ENCODE measurements around the gene PRIM1.
"Not testable (repeated sequence)": the region's sequence is repeated elsewhere in the genome, so short reads cannot be mapped to it uniquely, and the experiment has no call there.

PRIM1 gene

DNA sequence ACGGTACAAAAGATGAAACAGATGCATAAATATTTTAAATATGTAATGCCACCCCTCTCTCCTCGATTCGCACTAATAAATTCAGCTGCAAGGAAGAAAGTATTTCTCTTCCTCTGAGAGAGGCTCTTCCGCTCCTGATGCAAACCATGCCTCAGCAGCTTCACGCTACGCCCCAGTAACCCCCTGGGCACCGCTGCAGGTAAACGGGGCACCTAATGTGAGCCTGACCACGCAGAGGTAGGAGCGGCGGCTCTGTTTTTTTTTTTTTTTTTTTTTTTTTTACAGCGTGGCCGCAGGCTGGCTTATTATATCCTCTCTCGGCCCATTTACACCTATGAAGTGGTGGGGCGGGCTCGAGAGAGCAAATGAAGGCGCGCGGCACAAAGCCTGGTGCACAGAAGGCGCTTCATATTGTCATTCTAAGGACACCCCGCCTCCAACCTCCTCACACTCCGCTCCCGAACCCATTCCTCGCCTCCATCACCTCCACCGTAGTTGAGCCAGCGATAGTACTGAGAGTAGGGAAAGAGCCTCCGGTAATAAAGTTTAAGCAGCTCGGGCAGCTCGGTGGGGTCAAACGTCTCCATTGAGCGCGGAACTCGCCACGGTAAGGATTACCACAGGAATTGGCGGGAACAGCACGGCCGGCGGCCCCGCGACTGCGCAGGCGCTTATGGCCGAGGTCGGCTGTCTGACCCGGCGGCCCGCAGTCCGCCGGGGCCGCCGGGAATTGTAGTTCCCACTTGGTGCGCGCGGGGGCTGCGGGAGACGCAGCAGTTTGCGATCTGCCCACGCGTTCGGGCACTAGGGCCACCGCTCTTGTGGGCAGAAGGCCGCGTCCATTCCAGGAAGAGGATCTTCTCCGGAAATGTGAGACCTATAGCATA is at the start of gene PRIM1:
Gene PRIM1 (minus strand): TSS at position 612 of the 887 bp plus-strand sequence. CDS start 25 bp downstream, at position 587.
- DNase-seq: peak; percentile 85

DNA sequence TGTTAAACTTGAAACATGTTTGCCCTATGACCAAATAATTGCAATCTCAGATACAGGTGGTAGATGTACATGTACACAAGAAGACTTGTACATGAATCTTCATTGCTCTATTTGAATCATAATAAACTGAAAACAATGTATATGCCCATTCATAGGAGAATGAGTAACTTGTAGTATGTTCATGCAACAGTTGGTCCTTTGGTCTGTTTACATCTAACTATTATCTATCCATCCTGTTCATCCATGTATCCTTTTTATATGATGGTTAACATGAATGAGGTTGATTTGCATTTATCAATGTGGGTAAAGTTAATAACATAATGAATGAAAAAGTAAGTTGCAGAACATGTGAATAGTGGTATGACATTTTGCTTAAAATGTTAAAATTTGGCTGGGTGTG is 48.1 kb upstream of the PRIM1 start:
- no peak for DNase-seq

DNA sequence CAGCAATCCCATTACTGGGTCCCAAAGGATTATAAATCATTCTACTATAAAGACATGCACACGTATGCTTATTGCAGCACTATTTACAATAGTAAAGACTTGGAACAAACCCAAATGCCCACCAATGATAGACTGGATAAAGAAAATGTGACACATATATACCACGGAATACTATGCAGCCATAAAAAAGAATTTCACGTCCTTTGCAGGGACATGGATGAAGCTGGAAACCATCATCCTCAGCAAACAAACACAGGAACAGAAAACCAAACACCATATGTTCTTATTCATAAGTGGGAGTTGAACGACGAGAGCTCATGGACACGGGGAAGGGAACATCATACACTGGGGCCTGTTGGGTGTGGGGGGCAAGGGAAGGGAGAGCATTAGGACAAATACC is 47.2 kb upstream of the PRIM1 start:
- DNase-seq: not testable (repeated sequence)

- not testable (repeated sequence) for DNase-seq
Observed at GRCh38 chr12:56795791-56796190, 43.7 kb upstream of the PRIM1 start.

GRCh38 chr12:56795046-56795562 is 43.0 kb upstream of the PRIM1 start:
- DNase-seq: not testable (repeated sequence)

- not testable (repeated sequence) for DNase-seq
Observed at GRCh38 chr12:56793124-56793523, 41.0 kb upstream of the PRIM1 start.

DNA sequence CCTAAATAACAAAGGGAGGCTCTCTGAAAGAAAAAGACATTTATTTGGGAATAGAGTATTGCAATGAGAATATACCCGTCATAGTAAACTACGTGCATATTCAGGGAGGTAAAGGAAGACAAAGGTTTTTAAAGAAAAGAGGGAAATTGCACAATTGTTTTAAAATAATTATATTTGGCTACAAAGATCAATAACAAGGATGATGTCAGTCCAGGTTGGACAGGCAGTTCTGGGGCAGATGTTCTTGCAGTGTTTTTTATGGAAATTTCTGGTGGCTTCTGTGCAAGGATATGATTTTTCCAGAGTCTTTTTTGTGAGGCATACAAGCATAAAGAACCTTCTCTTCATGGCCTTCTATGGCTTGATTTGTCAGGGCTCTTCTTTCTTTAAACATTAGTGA is 40.6 kb upstream of the PRIM1 start:
- no peak for DNase-seq

- not testable (repeated sequence) for DNase-seq
Observed at GRCh38 chr12:56789429-56789828, 37.3 kb upstream of the PRIM1 start.

DNA sequence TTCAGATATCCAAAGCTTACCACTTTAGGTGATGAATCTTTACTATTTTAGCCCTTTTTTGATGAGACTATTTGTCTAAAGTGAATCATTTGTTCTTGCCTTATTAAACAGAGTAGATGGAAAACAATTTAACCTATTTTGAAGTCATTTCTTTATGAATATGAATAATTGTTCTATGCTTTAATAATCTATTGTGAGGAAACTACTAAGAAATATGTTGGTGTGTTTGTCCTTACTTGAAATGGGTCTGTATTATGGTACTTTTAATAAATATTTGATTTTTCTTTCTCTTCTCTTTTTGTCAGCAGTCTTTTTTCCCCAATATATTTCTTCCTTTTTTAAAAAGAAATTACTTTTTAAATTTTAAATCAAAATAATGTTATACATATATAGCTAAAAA is 35.4 kb upstream of the PRIM1 start:
- no peak for DNase-seq

DNA sequence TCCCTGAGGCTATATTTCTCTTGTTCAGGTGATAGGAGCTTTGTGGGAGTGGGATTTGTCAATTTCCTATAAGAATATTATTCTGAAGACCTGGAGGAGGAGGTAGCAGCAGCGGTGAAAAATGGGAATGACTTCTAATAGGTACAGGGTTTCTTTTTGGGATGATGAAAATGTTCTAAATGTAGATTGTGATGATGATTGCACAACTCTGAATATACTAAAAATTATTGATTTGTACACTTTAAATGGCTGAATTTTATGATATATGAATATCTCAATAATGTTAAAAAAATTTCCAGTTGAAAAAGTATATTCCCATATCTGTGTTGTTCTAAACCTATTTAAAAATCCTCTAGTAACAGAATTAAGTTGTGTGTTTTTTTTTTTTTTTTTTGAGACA is 33.8 kb upstream of the PRIM1 start:
- DNase-seq: no peak

DNA sequence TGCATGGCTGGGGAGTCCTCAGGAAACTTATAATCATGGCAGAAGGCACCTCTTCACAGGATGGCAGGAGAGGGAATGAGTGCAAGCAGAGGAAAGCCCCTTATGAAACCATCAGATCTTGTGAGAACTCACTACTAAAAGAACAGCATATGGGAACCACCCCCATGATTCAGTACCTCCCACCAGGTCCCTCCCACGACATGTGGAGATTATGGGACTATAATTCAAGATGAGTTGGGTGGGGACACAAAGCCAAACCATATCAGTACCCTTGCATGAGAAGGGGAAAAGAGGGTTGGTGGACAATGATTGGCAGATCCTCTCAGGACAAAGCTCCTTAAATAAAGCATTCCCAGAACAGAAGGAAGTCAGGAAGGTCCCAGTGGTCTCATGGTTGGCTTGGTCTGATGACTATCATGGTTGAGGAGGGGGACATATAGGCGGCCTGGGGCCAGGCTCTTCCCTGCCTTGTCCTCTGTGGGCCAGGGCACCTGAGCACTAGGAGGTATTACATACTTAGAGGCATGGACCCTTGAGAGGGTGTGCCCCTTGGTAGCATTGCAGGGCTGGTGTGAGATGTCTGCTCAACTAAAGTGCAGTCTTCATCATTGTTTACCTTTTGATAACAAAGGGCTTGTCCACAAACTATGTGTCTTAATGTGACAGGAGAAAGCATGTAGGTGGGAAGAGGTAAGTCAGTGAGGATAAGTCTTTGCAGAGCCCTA is 33.2 kb upstream of the PRIM1 start:
- DNase-seq: no peak

DNA sequence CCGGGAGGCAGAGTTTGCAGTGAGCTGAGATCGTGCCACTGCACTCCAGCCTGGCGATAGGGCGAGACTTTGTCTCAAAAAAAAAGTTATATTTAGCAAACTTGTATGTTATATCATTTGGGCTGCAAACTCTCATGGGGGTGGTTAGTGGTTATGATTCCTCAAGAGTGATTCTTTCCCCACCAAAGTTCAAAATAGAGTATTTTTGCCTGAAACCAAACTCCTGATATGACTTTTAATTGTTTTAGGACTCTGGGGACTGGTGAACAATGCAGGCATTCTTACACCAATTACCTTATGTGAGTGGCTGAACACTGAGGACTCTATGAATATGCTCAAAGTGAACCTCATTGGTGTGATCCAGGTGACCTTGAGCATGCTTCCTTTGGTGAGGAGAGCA is 29.6 kb upstream of the PRIM1 start:
- DNase-seq: no peak

GRCh38 chr12:56778756-56779155 is 26.6 kb upstream of the PRIM1 start:
- DNase-seq: no peak

GRCh38 chr12:56776654-56777053 is 24.5 kb upstream of the PRIM1 start:
- no peak for DNase-seq

- DNase-seq: no peak
Observed at GRCh38 chr12:56775638-56776037, 23.5 kb upstream of the PRIM1 start.

DNA sequence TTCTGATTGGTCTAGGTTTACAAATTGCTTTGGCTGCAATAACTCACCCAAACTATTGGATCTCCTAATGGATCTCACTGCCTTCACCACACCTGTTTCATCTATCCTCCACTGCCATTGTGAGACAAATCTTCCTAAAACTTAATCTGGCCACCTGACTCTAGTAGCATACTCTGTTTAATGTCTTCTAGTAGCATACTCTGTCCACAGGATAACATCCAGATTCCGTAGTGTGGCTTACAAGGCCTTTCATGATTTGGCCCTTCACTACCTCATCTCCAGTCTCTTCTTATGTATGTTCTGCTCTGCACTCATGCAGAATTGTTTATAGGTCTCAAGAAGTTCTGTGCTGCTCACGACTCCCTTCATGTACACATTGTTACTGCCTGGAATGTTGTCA is 21.0 kb upstream of the PRIM1 start:
- no peak for DNase-seq

GRCh38 chr12:56772625-56773024 is 20.5 kb upstream of the PRIM1 start:
- DNase-seq: no peak

GRCh38 chr12:56769868-56770267 is 17.7 kb upstream of the PRIM1 start:
- DNase-seq: no peak

DNA sequence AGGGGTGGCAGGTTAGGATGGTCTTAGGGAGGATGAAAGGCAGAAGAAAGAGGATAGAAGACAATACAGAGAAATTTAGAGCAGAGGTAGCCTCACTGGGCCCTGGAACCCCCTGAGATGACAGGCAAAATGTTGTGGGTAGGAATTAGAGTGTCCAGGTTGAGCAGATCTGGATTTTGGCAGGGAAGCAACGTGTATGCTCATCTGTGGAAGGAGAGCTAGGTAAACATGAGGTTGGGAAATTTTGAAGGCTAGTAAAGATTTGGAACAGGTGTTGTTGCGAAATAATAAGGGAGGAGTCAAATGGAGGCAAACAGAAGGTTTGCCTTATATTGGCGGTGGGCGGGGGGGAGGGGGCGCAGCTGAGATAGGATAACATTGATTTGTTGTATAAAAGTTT is 16.3 kb upstream of the PRIM1 start:
- DNase-seq: no peak

DNA sequence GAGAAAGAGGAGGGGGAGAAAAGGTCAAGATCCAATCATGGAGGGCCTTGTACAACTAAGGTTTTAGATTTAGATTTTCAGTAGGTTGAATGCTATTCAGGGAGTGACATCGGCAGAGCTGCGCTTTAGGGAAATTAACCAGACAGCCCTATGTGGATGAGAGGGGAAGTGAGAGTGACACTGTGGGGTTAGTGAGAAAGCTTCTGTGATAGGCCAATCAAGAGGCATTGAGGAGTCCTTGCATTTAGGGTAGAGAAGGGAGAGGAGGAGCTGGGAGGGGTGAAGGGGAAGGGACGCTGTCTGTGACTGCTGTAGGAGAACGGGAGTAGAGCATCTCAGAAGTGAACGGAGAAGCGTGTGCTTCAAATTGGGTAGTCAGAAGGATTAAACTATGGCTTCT is 14.4 kb upstream of the PRIM1 start:
- DNase-seq: no peak

- no peak for DNase-seq
Observed at GRCh38 chr12:56763753-56764657, 11.9 kb upstream of the PRIM1 start.

- no peak for DNase-seq
Observed at GRCh38 chr12:56761812-56762211, 9.7 kb upstream of the PRIM1 start.

GRCh38 chr12:56760460-56760859 is 8.3 kb upstream of the PRIM1 start:
- no peak for DNase-seq
